ENCODE results near the gene CDX1. TPM values are rescaled to one million over a fixed set of nuclear protein-coding genes. Genes with fewer than 3 reads are reported as not detected.
A peak's percentile ranks its signal among the peaks of the same experiment; 100 is the strongest.

The CDX1 gene
- total and polyA plus RNA-seq, 12 donors: 0.13 to 0.32 TPM; not detected in 10

- peak overlapping the region; percentile 72 to 92 (median 85) for H3K27ac ChIP-seq
- ATAC-seq (no peak), DNase-seq (no peak)
- 65 to 81% methylated on average over 2 of the region's 2 CpGs for WGBS, 2 donors
- peaks cover 3 to 58% (median 24%) of the 10 kb centered on the region in 9 donors for H3K4me1 ChIP-seq
- intact Hi-C loops (cut with DNase I): no loop called here
- H3K36me3 ChIP-seq: peaks cover 0 to 23% (median 0%) of the 10 kb centered on the region in 9 donors
- no peak for TF ChIP-seq CTCF (IDR thresholded peaks at IDR 0.05)
- peaks cover 0 to 12% (median 0%) of the 10 kb centered on the region in 7 donors for H3K27me3 ChIP-seq
- peak overlapping the region; percentile 18 to 67 (median 60) for H3K4me3 ChIP-seq
- no peaks in the 10 kb centered on the region for H3K9me3 ChIP-seq
These were observed 13.1 kb upstream of the CDX1 start for GRCh38 chr5:150153483-150153882.

GRCh38 chr5:150153957-150154617 is 12.5 kb upstream of the CDX1 start:
- TF ChIP-seq CTCF (IDR thresholded peaks at IDR 0.05): no peak
- DNase-seq: peak in 1 of 2 donors; percentile 1

GRCh38 chr5:150154618-150155128 is 11.9 kb upstream of the CDX1 start:
- intact Hi-C loops (cut with DNase I): no loop called here
- peaks cover 0 to 20% (median 0%) of the 10 kb centered on the region in 9 donors for H3K36me3 ChIP-seq
- no peak for TF ChIP-seq CTCF (IDR thresholded peaks at IDR 0.05)
- 66 to 69% methylated on average over 7 of the region's 7 CpGs for WGBS, 2 donors
- peaks cover 0 to 12% (median 0%) of the 10 kb centered on the region in 7 donors for H3K27me3 ChIP-seq
- peaks cover 3 to 62% (median 31%) of the 10 kb centered on the region in 9 donors for H3K4me1 ChIP-seq
- ATAC-seq: no peak
- H3K4me3 ChIP-seq: peak overlapping the region; percentile 36 to 67 (median 60)
- no peaks in the 10 kb centered on the region for H3K9me3 ChIP-seq
- peak overlapping the region; percentile 72 to 92 (median 85) for H3K27ac ChIP-seq
- DNase-seq: no peak

More at GRCh38 chr5:150153957-150154617, 12.5 kb upstream of the CDX1 start:
- peaks cover 0 to 20% (median 0%) of the 10 kb centered on the region in 9 donors for H3K36me3 ChIP-seq
- H3K27ac ChIP-seq: peak overlapping the region; percentile 72 to 92 (median 85)
- H3K27me3 ChIP-seq: peaks cover 0 to 12% (median 0%) of the 10 kb centered on the region in 7 donors
- peaks cover 3 to 59% (median 26%) of the 10 kb centered on the region in 9 donors for H3K4me1 ChIP-seq
- WGBS, 2 donors: 67 to 69% methylated on average over 9 of the region's 9 CpGs
- intact Hi-C loops (cut with DNase I): no loop called here
- no peaks in the 10 kb centered on the region for H3K9me3 ChIP-seq
- H3K4me3 ChIP-seq: peak overlapping the region; percentile 36 to 67 (median 60)
- peak in 1 of 8 donors; percentile 17 for ATAC-seq

GRCh38 chr5:150155258-150156026 is 11.1 kb upstream of the CDX1 start, which contains the start of gene PDGFRB:
Gene PDGFRB (minus strand): TSS chr5:150155845. CDS start chr5:150137047, 18,798 bp downstream.
- no peak for TF ChIP-seq CTCF (IDR thresholded peaks at IDR 0.05)
- H3K27me3 ChIP-seq: peaks cover 0 to 12% (median 0%) of the 10 kb centered on the region in 7 donors
- H3K9me3 ChIP-seq: no peaks in the 10 kb centered on the region
- H3K4me1 ChIP-seq: peaks cover 7 to 62% (median 39%) of the 10 kb centered on the region in 9 donors
- H3K36me3 ChIP-seq: peaks cover 0 to 20% (median 0%) of the 10 kb centered on the region in 9 donors
- peak within 1 kb of the TSS; percentile 36 to 67 (median 60) for H3K4me3 ChIP-seq
- ATAC-seq (peak; percentile 72 to 82 (median 77)), DNase-seq (peak; percentile 88 to 91)
- peak within 1 kb of the TSS; percentile 73 to 92 (median 85) for H3K27ac ChIP-seq
- WGBS, 2 donors: 3 to 7% methylated on average over 16 to 17 of the region's 17 CpGs
- intact Hi-C loops (cut with DNase I): no loop called here

All from heart right ventricle (tissue), 16 donors.